Measurements from ENCODE around the gene TTC24. TPM values are rescaled to one million over a fixed set of nuclear protein-coding genes. Genes with fewer than 3 reads are reported as not detected.
A peak's percentile ranks its signal among the peaks of the same experiment; 100 is the strongest.

TTC24 gene
- polyA plus RNA-seq, 3 donors: 0.14 to 0.31 TPM; not detected in 1

- Histone ChIP-seq H3K4me3 (replicated peaks in 1 of 3; ENCODE audit: low read depth in 2 of 3, low read length in 3 of 3) (peak overlapping the region in 1 of 3 experiments; percentile 56), H3K4me2 (replicated peaks; ENCODE audit: extremely low read depth, low read length, poor library complexity, severe bottlenecking) (peak overlapping the region; percentile 54), H4K20me1 (ENCODE audit: insufficient read depth, low read length) (no peaks in the 10 kb centered on the region), H3K4me1 (ENCODE audit: control insufficient read depth in 1 of 2, insufficient read depth in 2 of 2, low read length in 2 of 2) (peaks cover 14 to 22% of the 10 kb centered on the region in 2 donors), H3K27me3 (ENCODE audit: control insufficient read depth in 2 of 2, insufficient read depth in 2 of 2, low read length in 2 of 2) (peaks cover 61 to 89% of the 10 kb centered on the region in 2 donors), H3K79me2 (ENCODE audit: insufficient read depth, low read length) (no peaks in the 10 kb centered on the region), H3K36me3 (replicated peaks in 1 of 2; ENCODE audit: control insufficient read depth in 1 of 2, insufficient read depth in 2 of 2, low read length in 2 of 2) (no peaks in the 10 kb centered on the region), H3K27ac (ENCODE audit: low read depth in 1 of 2, low read length in 2 of 2) (no peak overlapping the region), H2AFZ (ENCODE audit: insufficient read depth, low read depth, low read length, poor library complexity, severe bottlenecking) (peak overlapping the region; percentile 65), H3K9ac (ENCODE audit: insufficient read depth, low read length, poor library complexity, severe bottlenecking) (no peak overlapping the region), H3K9me3 (replicated peaks in 1 of 2; ENCODE audit: control insufficient read depth in 1 of 2, insufficient read depth in 1 of 2, low read length in 2 of 2) (peaks cover 0 to 8% of the 10 kb centered on the region in 2 donors)
- no peak overlapping the region for H3K27ac Mint-ChIP-seq
- peaks cover 0 to 12% (median 5%) of the 10 kb centered on the region in 7 donors for H3K9me3 Mint-ChIP-seq
- WGBS (ENCODE audit: insufficient coverage): 2% methylated on average over 72 of the region's 87 CpGs
- H3K36me3 Mint-ChIP-seq: peaks cover 0 to 2% of the 10 kb centered on the region in 2 donors
- peaks cover 70 to 90% (median 85%) of the 10 kb centered on the region in 3 donors for H3K27me3 Mint-ChIP-seq (ENCODE audit: low read depth in 3 of 3)
- peaks cover 10% of the 10 kb centered on the region for H3K4me1 Mint-ChIP-seq
- H3K4me3 Mint-ChIP-seq: peak overlapping the region in 1 of 2 donors; percentile 81
- peak; percentile 24 for TF ChIP-seq CTCF (IDR thresholded peaks at IDR 0.05)
- intact Hi-C loops (cut with micrococcal nuclease): loop anchor here in 1 of 2 donors (10.0 kb wide), 1 partner anchor 51 kb away; the partner anchor contains the start of gene NES
- DNase-seq: peak in 1 of 3 donors; percentile 27
Observed at GRCh38 chr1:156623946-156624813, 44.7 kb downstream of the TTC24 start.

GRCh38 chr1:156624814-156625435 lies 45.4 kb downstream of the TTC24 start:
- Mint-ChIP-seq H3K27me3 (ENCODE audit: low read depth in 3 of 3) (peaks cover 65 to 90% (median 85%) of the 10 kb centered on the region in 3 donors), H3K27ac (no peak overlapping the region), H3K4me3 (peak overlapping the region in 1 of 2 donors; percentile 74), H3K36me3 (peaks cover 0 to 2% of the 10 kb centered on the region in 2 donors), H3K9me3 (peaks cover 0 to 12% (median 5%) of the 10 kb centered on the region in 7 donors), H3K4me1 (peaks cover 10% of the 10 kb centered on the region)
- intact Hi-C loops (cut with micrococcal nuclease): loop anchor here (5.0 to 10.0 kb wide), 4 partner anchors 50 to 102 kb away; partner anchors contain the start of genes NES (in 2 of the 2), ISG20L2 (in 1 of the 2) and METTL25B (in 1 of the 2)
- no peaks in the 10 kb centered on the region for H4K20me1 ChIP-seq (ENCODE audit: insufficient read depth, low read length)
- H2AFZ ChIP-seq (ENCODE audit: insufficient read depth, low read depth, low read length, poor library complexity, severe bottlenecking): peak overlapping the region; percentile 65
- H3K27me3 ChIP-seq (ENCODE audit: control insufficient read depth in 2 of 2, insufficient read depth in 2 of 2, low read length in 2 of 2): peaks cover 54 to 81% of the 10 kb centered on the region in 2 donors
- peaks cover 14 to 22% of the 10 kb centered on the region in 2 donors for H3K4me1 ChIP-seq (ENCODE audit: control insufficient read depth in 1 of 2, insufficient read depth in 2 of 2, low read length in 2 of 2)
- peak overlapping the region; percentile 30 for H3K4me2 ChIP-seq (replicated peaks; ENCODE audit: extremely low read depth, low read length, poor library complexity, severe bottlenecking)
- peaks cover 0 to 8% of the 10 kb centered on the region in 2 donors for H3K9me3 ChIP-seq (replicated peaks in 1 of 2; ENCODE audit: control insufficient read depth in 1 of 2, insufficient read depth in 1 of 2, low read length in 2 of 2)
- peak overlapping the region in 1 of 3 experiments; percentile 56 for H3K4me3 ChIP-seq (replicated peaks in 1 of 3; ENCODE audit: low read depth in 2 of 3, low read length in 3 of 3)
- no peak for TF ChIP-seq CTCF (IDR thresholded peaks at IDR 0.05)
- no peaks in the 10 kb centered on the region for H3K79me2 ChIP-seq (ENCODE audit: insufficient read depth, low read length)
- no peak overlapping the region for H3K27ac ChIP-seq (ENCODE audit: low read depth in 1 of 2, low read length in 2 of 2)
- WGBS (ENCODE audit: insufficient coverage): 3% methylated on average over 47 of the region's 55 CpGs
- no peak for DNase-seq
- H3K36me3 ChIP-seq (replicated peaks in 1 of 2; ENCODE audit: control insufficient read depth in 1 of 2, insufficient read depth in 2 of 2, low read length in 2 of 2): no peaks in the 10 kb centered on the region
- no peak overlapping the region for H3K9ac ChIP-seq (ENCODE audit: insufficient read depth, low read length, poor library complexity, severe bottlenecking)
